GM23248 (cell line): ENCODE results near the gene PROK1. TPM values are rescaled to one million over a fixed set of nuclear protein-coding genes. Genes with fewer than 3 reads are reported as not detected.

Source experiments
- DNase-seq: peaks from one replicate; pipeline ENCODE4 v3.0.0-alpha.2; 2015
- H2AFZ ChIP-seq: fragments of 200-600 bp; sonication (generic); 2 replicates; pipeline ENCODE4 v1.6.1; 2016; ENCODE audit warnings: antibody characterized with exemption
- H3F3A ChIP-seq: fragments of 200-600 bp; sonication (generic); 2 replicates; pipeline ENCODE4 v1.6.1; 2016; ENCODE audit warnings: mild to moderate bottlenecking, antibody characterized with exemption, mixed run types; ENCODE audit not compliant: insufficient read depth
- H3K27ac ChIP-seq: fragments of 200-600 bp; sonication (generic); 2 replicates; pipeline ENCODE4 v1.5.1; 2016; ENCODE audit warnings: mild to moderate bottlenecking
- H3K27me3 ChIP-seq: fragments of 200-600 bp; sonication (generic); replicated peaks from 2 replicates; pipeline ENCODE4 v1.6.1; 2016; ENCODE audit warnings: mild to moderate bottlenecking; ENCODE audit not compliant: insufficient read depth
- H3K36me3 ChIP-seq: fragments of 200-600 bp; sonication (generic); 2 replicates; pipeline ENCODE4 v1.6.1; 2016; ENCODE audit warnings: low read depth, mild to moderate bottlenecking
- H3K4me1 ChIP-seq: fragments of 200-600 bp; sonication (generic); 2 replicates; pipeline ENCODE4 v1.6.1; 2016; ENCODE audit warnings: mild to moderate bottlenecking; ENCODE audit not compliant: insufficient read depth
- H3K4me2 ChIP-seq: fragments of 200-600 bp; sonication (generic); one replicate; pipeline ENCODE4 v1.6.1; 2016; ENCODE audit warnings: mild to moderate bottlenecking; ENCODE audit not compliant: unreplicated experiment
- H3K4me3 ChIP-seq: fragments of 200-600 bp; sonication (generic); 2 replicates; pipeline ENCODE4 v1.5.1; 2016; ENCODE audit warnings: mild to moderate bottlenecking
- H3K79me2 ChIP-seq: fragments of 200-600 bp; sonication (generic); 2 replicates; pipeline ENCODE4 v1.6.1; 2016; ENCODE audit warnings: mild to moderate bottlenecking; ENCODE audit not compliant: insufficient read depth
- H3K9ac ChIP-seq: fragments of 200-600 bp; sonication (generic); 2 replicates; pipeline ENCODE4 v1.6.1; 2016; ENCODE audit warnings: mild to moderate bottlenecking
- H3K9me2 ChIP-seq: fragments of 200-600 bp; sonication (generic); 2 replicates; pipeline ENCODE4 v1.6.1; 2016; ENCODE audit warnings: mixed run types, mild to moderate bottlenecking, moderate library complexity; ENCODE audit not compliant: insufficient read depth
- H3K9me3 ChIP-seq: fragments of 200-600 bp; sonication (generic); one replicate; pipeline ENCODE4 v1.6.1; 2017; ENCODE audit warnings: low read depth
- H4K20me1 ChIP-seq: fragments of 200-600 bp; sonication (generic); 2 replicates; pipeline ENCODE4 v1.6.0; 2016; ENCODE audit not compliant: insufficient read depth
- EZH2 ChIP-seq: fragments of 200-600 bp; sonication (generic); IDR thresholded peaks from 2 replicates; pipeline ENCODE4 v1.6.1; 2018; ENCODE audit warnings: antibody characterized with exemption, mild to moderate bottlenecking; ENCODE audit not compliant: insufficient read depth, poor library complexity, severe bottlenecking
- EZH2phosphoT487 ChIP-seq: fragments of 200-600 bp; sonication (generic); IDR thresholded peaks from 2 replicates; pipeline ENCODE4 v1.6.1; 2018; ENCODE audit warnings: antibody characterized with exemption, moderate library complexity, mild to moderate bottlenecking, low read depth; ENCODE audit not compliant: insufficient read depth
- WGBS, 2 experiments: methylation state at CpG; one replicate each; pipeline ENCODE4 v1.1.6; 2015 to 2017; ENCODE audit warnings: low lambda C conversion rate in 2 of 2, low coverage in 1 of 2; ENCODE audit errors: missing lambda C conversion rate in 2 of 2; 5-methylcytosine and 5-hydroxymethylcytosine counted together
- in situ Hi-C: fragments of 300-500 bp; cut with MboI; formaldehyde crosslinking; loops from 2 replicates; pipeline ENCODE4 v1.15.0; 2020
- polyA plus RNA-seq: library from polyadenylated mRNA; unstranded; fragments of >200 nt; fragmentation: Nextera tagmentation; extraction: Ambion mirVana; gene quantifications from 2 replicates; pipeline ENCODE4 v1.2.1, GENCODE V29; 2016
- total RNA-seq: library from RNA; depleted of rRNA; stranded (reverse); fragments of >200 nt; shearing (Covaris generic); gene quantifications from 2 replicates; pipeline ENCODE4 v1.2.3, GENCODE V29; 2014

Gene PROK1
- total and polyA plus RNA-seq, 2 experiments from 2014 or later: not detected

- H3K9ac ChIP-seq: no peak overlapping the region
- H3K27me3 ChIP-seq: peaks cover 26% of the 10 kb centered on the region
- no peak overlapping the region for H3K4me2 ChIP-seq
- H3K36me3 ChIP-seq: no peaks in the 10 kb centered on the region
- H3K4me1 ChIP-seq: no peaks in the 10 kb centered on the region
- in situ Hi-C loops: loop anchor here (5.0 kb wide), 1 partner anchor 48 kb away; the partner anchor contains the start of gene LAMTOR5
- no peak for TF ChIP-seq EZH2
- TF ChIP-seq EZH2phosphoT487: no peak
- H3K9me3 ChIP-seq: no peaks in the 10 kb centered on the region
- no peak overlapping the region for H2AFZ ChIP-seq
- H3K79me2 ChIP-seq: no peaks in the 10 kb centered on the region
- DNase-seq: no peak
- H3K9me2 ChIP-seq: no peaks in the 10 kb centered on the region
- H3K27ac ChIP-seq: no peak overlapping the region
- H3F3A ChIP-seq: no peaks in the 10 kb centered on the region
- no peaks in the 10 kb centered on the region for H4K20me1 ChIP-seq
- WGBS, 2 experiments: 66 to 72% methylated on average over 8 of the region's 8 CpGs
- H3K4me3 ChIP-seq: no peak overlapping the region
Observed at GRCh38 chr1:110455151-110455550, 4.2 kb downstream of the PROK1 start.

- H3K27ac ChIP-seq: no peak overlapping the region
- WGBS, 2 experiments: 68 to 79% methylated on average over 5 of the region's 5 CpGs
- no peaks in the 10 kb centered on the region for H3K79me2 ChIP-seq
- in situ Hi-C loops: loop anchor here (5.0 kb wide), 1 partner anchor 50 kb away; the partner anchor contains the start of gene LAMTOR5
- H3K4me2 ChIP-seq: no peak overlapping the region
- no peaks in the 10 kb centered on the region for H3K36me3 ChIP-seq
- H3K4me1 ChIP-seq: no peaks in the 10 kb centered on the region
- H3K4me3 ChIP-seq: no peak overlapping the region
- H3F3A ChIP-seq: no peaks in the 10 kb centered on the region
- H3K9ac ChIP-seq: no peak overlapping the region
- peaks cover 7% of the 10 kb centered on the region for H3K27me3 ChIP-seq
- H3K9me2 ChIP-seq: no peaks in the 10 kb centered on the region
- no peak for DNase-seq
- no peaks in the 10 kb centered on the region for H3K9me3 ChIP-seq
- no peaks in the 10 kb centered on the region for H4K20me1 ChIP-seq
- H2AFZ ChIP-seq: no peak overlapping the region
- TF ChIP-seq EZH2 (no peak), EZH2phosphoT487 (no peak)
Observed at GRCh38 chr1:110457206-110457605, 6.3 kb downstream of the PROK1 start.

GRCh38 chr1:110460253-110461220 lies 9.6 kb downstream of the PROK1 start:
- Histone ChIP-seq H3K36me3 (no peaks in the 10 kb centered on the region), H3K79me2 (no peaks in the 10 kb centered on the region), H3K9me2 (no peaks in the 10 kb centered on the region), H3K27ac (no peak overlapping the region), H3K4me1 (peaks cover 16% of the 10 kb centered on the region), H2AFZ (no peak overlapping the region), H4K20me1 (no peaks in the 10 kb centered on the region), H3K4me2 (no peak overlapping the region), H3K9me3 (no peaks in the 10 kb centered on the region), H3K9ac (no peak overlapping the region), H3K27me3 (no peaks in the 10 kb centered on the region; the same call in 1 of the 2 replicates), H3F3A (peaks cover 5% of the 10 kb centered on the region), H3K4me3 (no peak overlapping the region)
- 39 to 42% methylated on average over 11 of the region's 11 CpGs for WGBS, 2 experiments
- in situ Hi-C loops: loop anchor here (5.0 kb wide), 1 partner anchor 133 kb away; no protein-coding TSS in a partner anchor
- DNase-seq: peak; percentile 86
- TF ChIP-seq EZH2phosphoT487: no peak
- no peak for TF ChIP-seq EZH2

- Histone ChIP-seq H3K4me1 (peaks cover 16% of the 10 kb centered on the region), H3K36me3 (no peaks in the 10 kb centered on the region), H3K79me2 (no peaks in the 10 kb centered on the region), H3K4me2 (no peak overlapping the region), H3K9ac (no peak overlapping the region), H3F3A (peaks cover 5% of the 10 kb centered on the region), H3K9me2 (no peaks in the 10 kb centered on the region), H3K4me3 (no peak overlapping the region), H4K20me1 (no peaks in the 10 kb centered on the region), H3K27me3 (no peaks in the 10 kb centered on the region), H2AFZ (no peak overlapping the region), H3K9me3 (no peaks in the 10 kb centered on the region), H3K27ac (no peak overlapping the region)
- in situ Hi-C loops: loop anchor here (5.0 kb wide), 1 partner anchor 135 kb away; no protein-coding TSS in a partner anchor
- DNase-seq: no peak
- WGBS, 2 experiments: 82 to 87% methylated on average over 2 of the region's 2 CpGs
- TF ChIP-seq EZH2phosphoT487: no peak
- TF ChIP-seq EZH2: no peak
Observed at GRCh38 chr1:110462093-110462492, 11.1 kb downstream of the PROK1 start.
